Endothelial cell of umbilical vein (primary cell): ENCODE measurements around the gene A1BG. TPM values are rescaled to one million over a fixed set of nuclear protein-coding genes. Genes with fewer than 3 reads are reported as not detected.

ENCODE experiments used
- BruUV-seq: library from RNA; stranded (reverse); fragments of 400-500 nt; replicated peaks from 2 replicates; lab custom pipeline; 2021; lab: Mats Ljungman, UMichigan
- CTCF ChIA-PET: fragments of 300-600, 350-600 bp; sonication (Branson Sonifier 250); formaldehyde crosslinking; loops from one replicate; lab custom pipeline; 2021; ENCODE audit warnings: antibody characterized with exemption, inconsistent platforms; lab: Charles Lee
- POLR2A ChIA-PET: fragments of 300-600, 350-600 bp; sonication (Branson Sonifier 250); formaldehyde crosslinking; loops from one replicate; lab custom pipeline; 2021; ENCODE audit warnings: antibody characterized with exemption, inconsistent platforms; lab: Charles Lee
- DNase-seq: peaks from one replicate; pipeline ENCODE4 v3.0.0-alpha.2; 2011; ENCODE audit warnings: low read depth, low spot score
- FAIRE-seq: peaks from 2 replicates; lab custom pipeline; 2011; peaks lifted over from hg19 to GRCh38; lab: Jason Lieb, UNC
- H2AFZ ChIP-seq: 2 replicates; pipeline ENCODE4 v1.6.0; 2012; ENCODE audit warnings: low read depth, low read length, control low read depth, inconsistent platforms
- H3K27ac ChIP-seq: 2 replicates; pipeline ENCODE4 v1.5.1; 2011; ENCODE audit warnings: low read depth, mild to moderate bottlenecking, control low read depth, low read length, moderate library complexity; ENCODE audit not compliant: insufficient read depth
- H3K27me3 ChIP-seq, 2 experiments: 2 replicates each; pipeline versions ENCODE4 v1.6.0 to v1.6.1; 2011; ENCODE audit warnings: low read length in 2 of 2, mixed read lengths in 1 of 2; ENCODE audit not compliant: control insufficient read depth in 2 of 2, insufficient read depth in 2 of 2
- H3K36me3 ChIP-seq, 2 experiments: 2 replicates in 1 of 2; 3 replicates in 1 of 2; pipeline ENCODE4 v1.5.1; 2011; ENCODE audit warnings: low read length in 2 of 2, mild to moderate bottlenecking in 1 of 2, moderate library complexity in 1 of 2; ENCODE audit not compliant: control insufficient read depth in 2 of 2, insufficient read depth in 2 of 2; ENCODE audit errors: extremely low read depth in 1 of 2
- H3K4me1 ChIP-seq: 3 replicates; pipeline ENCODE4 v1.5.1; 2011; ENCODE audit warnings: mild to moderate bottlenecking, low read length; ENCODE audit not compliant: control insufficient read depth, insufficient read depth; ENCODE audit errors: extremely low read depth
- H3K4me2 ChIP-seq: 2 replicates; pipeline ENCODE4 v1.6.1; 2011; ENCODE audit warnings: low read length, control low read depth, mixed read lengths; ENCODE audit not compliant: insufficient read depth
- H3K4me3 ChIP-seq, 3 experiments: fragments of 200-600 bp in 1 of 3; sonication (generic), shearing (Covaris generic) in 1 of 3; replicated peaks in 1 of 3; 2 replicates each; pipeline ENCODE4 v1.5.1; 2011 to 2016; ENCODE audit warnings: control low read depth in 3 of 3, low read length in 3 of 3, mild to moderate bottlenecking in 2 of 3, inconsistent platforms in 1 of 3, low read depth in 1 of 3, moderate library complexity in 1 of 3; ENCODE audit not compliant: insufficient read depth in 1 of 3
- H3K79me2 ChIP-seq: 2 replicates; pipeline ENCODE4 v1.6.0; 2012; ENCODE audit warnings: low read length, inconsistent platforms; ENCODE audit not compliant: control insufficient read depth, insufficient read depth
- H3K9ac ChIP-seq: replicated peaks from 2 replicates; pipeline ENCODE3; 2011; ENCODE audit warnings: low read length, control low read depth; ENCODE audit not compliant: insufficient read depth; ENCODE audit errors: extremely low read depth
- H3K9me1 ChIP-seq: replicated peaks from 3 replicates; pipeline ENCODE4 v1.6.0; 2011; ENCODE audit warnings: mild to moderate bottlenecking, low read length; ENCODE audit not compliant: control insufficient read depth, insufficient read depth; ENCODE audit errors: extremely low read depth
- H3K9me3 ChIP-seq: replicated peaks from 2 replicates; pipeline ENCODE4 v1.5.1; 2012; ENCODE audit warnings: low read length, inconsistent platforms; ENCODE audit not compliant: control insufficient read depth, insufficient read depth
- H4K20me1 ChIP-seq: replicated peaks from 2 replicates; pipeline ENCODE3; 2011; ENCODE audit warnings: mild to moderate bottlenecking, low read length; ENCODE audit not compliant: control insufficient read depth, insufficient read depth; ENCODE audit errors: extremely low read depth
- CTCF ChIP-seq, 2 donors: IDR thresholded peaks; 1 replicate in 1 of 2; 2 replicates in 1 of 2; pipeline ENCODE4 v1.5.1; 2011; ENCODE audit warnings: low read length in 2 of 2, mild to moderate bottlenecking in 2 of 2, moderate library complexity in 2 of 2, control low read depth in 1 of 2, inconsistent platforms in 1 of 2, low read depth in 1 of 2; ENCODE audit not compliant: insufficient read depth in 1 of 2; ENCODE audit errors: extremely low read depth in 1 of 2
- EZH2 ChIP-seq: IDR thresholded peaks from 2 replicates; pipeline ENCODE4 v1.6.1; 2012; ENCODE audit warnings: borderline replicate concordance, low read depth, mild to moderate bottlenecking, moderate library complexity, low read length, inconsistent platforms; ENCODE audit not compliant: severe bottlenecking
- JUN ChIP-seq: IDR thresholded peaks from 2 replicates; pipeline ENCODE4 v1.6.1; 2011; ENCODE audit warnings: borderline replicate concordance, low read depth; ENCODE audit not compliant: insufficient read length, insufficient read depth
- dilution Hi-C: fragments of 300-500 bp; cut with MboI; formaldehyde crosslinking; loops from one replicate; pipeline ENCODE4 v1.15.0; 2019; ENCODE audit warnings: low sequenced_read_pairs; ENCODE audit not compliant: extremely low pct_ligation_motif_present
- intact Hi-C: fragments of 100-400 bp; cut with micrococcal nuclease; formaldehyde crosslinking; loops from one replicate; pipeline ENCODE4 v1.10.0; 2022
- polyA plus RNA-seq, 4 experiments: library from polyadenylated mRNA; depleted of rRNA in 3 of 4; stranded (reverse) in 3 of 4; unstranded in 1 of 4; fragments of >200 nt; gene quantifications; 2 replicates each; pipeline versions ENCODE4 v1.2.1 to v1.2.3, GENCODE V29; 2011 to 2012; ENCODE audit warnings: missing spikeins in 1 of 4
- total RNA-seq: library from RNA; stranded (reverse); gene quantifications from 2 replicates; pipeline ENCODE4 v1.2.3, GENCODE V29; 2021

The A1BG gene
- total and polyA plus RNA-seq, 2 donors (not counting 3 experiments of a cell fraction or from before 2014, with no cell fraction given) = 2.3 to 3.7 TPM

- no peaks in the 10 kb centered on the region for H3K36me3 ChIP-seq
- CTCF ChIA-PET = interaction anchor here (1.4 to 1.5 kb wide), 2 partner anchors 8 to 17 kb away, joined by 3 to 4 read pairs; no protein-coding TSS in a partner anchor
- no peaks in the 10 kb centered on the region for H3K9me1 ChIP-seq
- H3K4me3 ChIP-seq = no peak overlapping the region
- POLR2A ChIA-PET = no interaction called here
- no peaks in the 10 kb centered on the region for H3K79me2 ChIP-seq
- H3K27ac ChIP-seq = no peak overlapping the region
- TF ChIP-seq JUN (no peak), CTCF (IDR thresholded peaks at IDR 0.05; ENCODE audit: extremely low read depth in 1 of 2, insufficient read depth in 1 of 2, low read depth in 1 of 2, low read length in 2 of 2) (peak in 1 of 2 donors; percentile 8), EZH2 (no peak)
- H4K20me1 ChIP-seq = no peaks in the 10 kb centered on the region
- H3K9ac ChIP-seq = no peak overlapping the region
- no TSS peak for BruUV-seq
- DNase-seq (no peak), FAIRE-seq (no peak)
- intact Hi-C loops = no loop called here
- H3K4me1 ChIP-seq = no peaks in the 10 kb centered on the region
- H3K9me3 ChIP-seq = no peaks in the 10 kb centered on the region
- peaks cover 6 to 19% of the 10 kb centered on the region in 2 experiments for H3K27me3 ChIP-seq
- dilution Hi-C loops = no loop called here
- H2AFZ ChIP-seq = no peak overlapping the region
- H3K4me2 ChIP-seq = no peak overlapping the region
Measured at GRCh38 chr19:58372311-58373133, 19.2 kb upstream of the A1BG start.
